GM19035 (cell line): ENCODE data around the gene GRK1.

Experiments
- ATAC-seq: cut with Tn5 transposase; IDR thresholded peaks from one replicate; pipeline ENCODE4 v1.9.1; 2021; ENCODE audit not compliant: unreplicated experiment

GRK1 gene

GRCh38 chr13:113631341-113632095 lies 35.5 kb upstream of the GRK1 start:
- ATAC-seq = no peak

GRCh38 chr13:113632706-113633484 lies 34.1 kb upstream of the GRK1 start:
- no peak for ATAC-seq

- no peak for ATAC-seq
Measured at GRCh38 chr13:113633485-113633873, 33.5 kb upstream of the GRK1 start.

GRCh38 chr13:113634279-113635047 lies 32.6 kb upstream of the GRK1 start:
- no peak for ATAC-seq

- no peak for ATAC-seq
Measured at GRCh38 chr13:113635048-113635420, 32.0 kb upstream of the GRK1 start.

GRCh38 chr13:113635709-113636108 lies 31.3 kb upstream of the GRK1 start:
- no peak for ATAC-seq

GRCh38 chr13:113636266-113636963 lies 30.6 kb upstream of the GRK1 start:
- ATAC-seq = no peak

- no peak for ATAC-seq
Measured at GRCh38 chr13:113637262-113638160, 29.5 kb upstream of the GRK1 start.

- ATAC-seq = no peak
Measured at GRCh38 chr13:113638173-113638746, 28.8 kb upstream of the GRK1 start.

- no peak for ATAC-seq
Measured at GRCh38 chr13:113638806-113639205, 28.2 kb upstream of the GRK1 start.

GRCh38 chr13:113639616-113640262 lies 27.3 kb upstream of the GRK1 start:
- ATAC-seq = no peak

- no peak for ATAC-seq
Measured at GRCh38 chr13:113641426-113641825, 25.6 kb upstream of the GRK1 start.

GRCh38 chr13:113642563-113642962 lies 24.5 kb upstream of the GRK1 start:
- no peak for ATAC-seq

- no peak for ATAC-seq
Measured at GRCh38 chr13:113643593-113643992, 23.4 kb upstream of the GRK1 start.

GRCh38 chr13:113644800-113645199 lies 22.2 kb upstream of the GRK1 start:
- no peak for ATAC-seq

GRCh38 chr13:113645329-113645728 lies 21.7 kb upstream of the GRK1 start:
- ATAC-seq = no peak

- ATAC-seq = no peak
Measured at GRCh38 chr13:113646376-113646775, 20.6 kb upstream of the GRK1 start.

- no peak for ATAC-seq
Measured at GRCh38 chr13:113646921-113647340, 20.1 kb upstream of the GRK1 start.
